GM12878 (cell line): ENCODE measurements around the gene PRDM8.

Source experiments
- FOXM1 ChIP-seq: IDR thresholded peaks from 2 replicates; pipeline ENCODE4 v1.6.1; 2012; ENCODE audit warnings: low read depth, mild to moderate bottlenecking, inconsistent platforms, low read length, moderate library complexity
- GATAD2B ChIP-seq: fragments of 450-650 bp; conservative IDR thresholded peaks from 2 replicates; pipeline ENCODE4 v1.6.1; 2017; ENCODE audit warnings: low read depth, mild to moderate bottlenecking, moderate library complexity
- IKZF2 ChIP-seq, 2 experiments: fragments of 450-650 bp; IDR thresholded peaks; 2 replicates each; pipeline ENCODE4 v1.6.1; 2017; ENCODE audit warnings: mild to moderate bottlenecking in 2 of 2, moderate library complexity in 2 of 2
- MTA2 ChIP-seq: fragments of 450-650 bp; IDR thresholded peaks from 2 replicates; pipeline ENCODE4 v1.6.1; 2016; ENCODE audit warnings: low read depth, mild to moderate bottlenecking, moderate library complexity
- MTA3 ChIP-seq: IDR thresholded peaks from 2 replicates; pipeline ENCODE4 v1.6.1; 2012; ENCODE audit warnings: low read length, inconsistent platforms, borderline replicate concordance
- NRF1 ChIP-seq: conservative IDR thresholded peaks from 2 replicates; pipeline ENCODE4 v1.6.1; 2011; ENCODE audit warnings: mild to moderate bottlenecking, low read depth, low read length, improper control_type of control experiment
- POLR2AphosphoS5 ChIP-seq: IDR thresholded peaks from 2 replicates; pipeline ENCODE4 v1.6.1; 2011; ENCODE audit warnings: mild to moderate bottlenecking, low read length, inconsistent platforms
- SIX5 ChIP-seq: IDR thresholded peaks from 2 replicates; pipeline ENCODE4 v1.6.1; 2011; ENCODE audit warnings: mild to moderate bottlenecking, low read depth, low read length, moderate library complexity; ENCODE audit not compliant: severe bottlenecking
- TCF7 ChIP-seq: IDR thresholded peaks from 2 replicates; pipeline ENCODE4 v1.6.1; 2014; ENCODE audit warnings: antibody characterized with exemption, borderline replicate concordance
- ZBED1 ChIP-seq: IDR thresholded peaks from 2 replicates; pipeline ENCODE4 v1.6.1; 2016; ENCODE audit warnings: borderline replicate concordance
- TF ChIP-seq, protein P1 (sequence below), 3 experiments: IDR thresholded peaks in 2 of 3; conservative IDR thresholded peaks in 1 of 3; 2 replicates each; pipeline ENCODE4 v1.5.1; 2011; ENCODE audit warnings: low read depth in 3 of 3, low read length in 3 of 3, mild to moderate bottlenecking in 3 of 3, control low read depth in 2 of 3, moderate library complexity in 2 of 3, inconsistent platforms in 1 of 3, mixed read lengths in 1 of 3; ENCODE audit not compliant: control insufficient read depth in 2 of 3, insufficient read depth in 1 of 3; ENCODE audit errors: extremely low read depth in 1 of 3
- TF ChIP-seq, protein P2 (sequence below): IDR thresholded peaks from 2 replicates; pipeline ENCODE4 v1.6.1; 2012; ENCODE audit warnings: mild to moderate bottlenecking, low read depth, low read length
- TF ChIP-seq, protein P3 (sequence below): IDR thresholded peaks from 2 replicates; pipeline ENCODE4 v1.6.1; 2011; ENCODE audit warnings: mild to moderate bottlenecking, low read depth, low read length, moderate library complexity; ENCODE audit not compliant: insufficient replicate concordance

DNA sequence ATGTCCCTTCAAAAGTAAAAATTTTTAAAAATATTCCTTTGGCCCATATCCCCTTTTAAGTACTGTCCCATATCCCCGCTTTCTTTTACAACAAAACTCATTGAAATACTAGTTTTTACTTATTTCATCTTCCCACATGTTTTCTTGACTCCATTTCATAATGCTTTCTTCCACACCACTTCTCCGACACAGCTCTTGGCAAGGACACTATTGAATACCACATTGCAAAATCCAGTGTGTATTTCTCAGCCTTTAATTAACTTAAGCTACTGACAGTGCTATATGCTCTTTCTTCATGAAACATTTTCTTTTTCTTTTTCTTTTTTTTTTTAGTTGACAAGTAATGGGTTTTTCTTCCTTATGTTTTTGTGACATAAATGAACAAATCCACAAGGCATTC is 28.8 kb downstream of the PRDM8 start:
- TF ChIP-seq POLR2AphosphoS5: no peak
- no peak for TF ChIP-seq FOXM1
- TF ChIP-seq, protein P1, sequence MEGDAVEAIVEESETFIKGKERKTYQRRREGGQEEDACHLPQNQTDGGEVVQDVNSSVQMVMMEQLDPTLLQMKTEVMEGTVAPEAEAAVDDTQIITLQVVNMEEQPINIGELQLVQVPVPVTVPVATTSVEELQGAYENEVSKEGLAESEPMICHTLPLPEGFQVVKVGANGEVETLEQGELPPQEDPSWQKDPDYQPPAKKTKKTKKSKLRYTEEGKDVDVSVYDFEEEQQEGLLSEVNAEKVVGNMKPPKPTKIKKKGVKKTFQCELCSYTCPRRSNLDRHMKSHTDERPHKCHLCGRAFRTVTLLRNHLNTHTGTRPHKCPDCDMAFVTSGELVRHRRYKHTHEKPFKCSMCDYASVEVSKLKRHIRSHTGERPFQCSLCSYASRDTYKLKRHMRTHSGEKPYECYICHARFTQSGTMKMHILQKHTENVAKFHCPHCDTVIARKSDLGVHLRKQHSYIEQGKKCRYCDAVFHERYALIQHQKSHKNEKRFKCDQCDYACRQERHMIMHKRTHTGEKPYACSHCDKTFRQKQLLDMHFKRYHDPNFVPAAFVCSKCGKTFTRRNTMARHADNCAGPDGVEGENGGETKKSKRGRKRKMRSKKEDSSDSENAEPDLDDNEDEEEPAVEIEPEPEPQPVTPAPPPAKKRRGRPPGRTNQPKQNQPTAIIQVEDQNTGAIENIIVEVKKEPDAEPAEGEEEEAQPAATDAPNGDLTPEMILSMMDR (IDR thresholded peaks at IDR 0.05 in 2 of 3, conservative IDR thresholded peaks at IDR 0.05 in 1 of 3; ENCODE audit: control insufficient read depth in 2 of 3, extremely low read depth in 1 of 3, insufficient read depth in 1 of 3, low read depth in 3 of 3, low read length in 3 of 3): no peak
- TF ChIP-seq ZBED1: no peak
- TF ChIP-seq TCF7: no peak
- TF ChIP-seq MTA2: no peak
- TF ChIP-seq, protein P2, sequence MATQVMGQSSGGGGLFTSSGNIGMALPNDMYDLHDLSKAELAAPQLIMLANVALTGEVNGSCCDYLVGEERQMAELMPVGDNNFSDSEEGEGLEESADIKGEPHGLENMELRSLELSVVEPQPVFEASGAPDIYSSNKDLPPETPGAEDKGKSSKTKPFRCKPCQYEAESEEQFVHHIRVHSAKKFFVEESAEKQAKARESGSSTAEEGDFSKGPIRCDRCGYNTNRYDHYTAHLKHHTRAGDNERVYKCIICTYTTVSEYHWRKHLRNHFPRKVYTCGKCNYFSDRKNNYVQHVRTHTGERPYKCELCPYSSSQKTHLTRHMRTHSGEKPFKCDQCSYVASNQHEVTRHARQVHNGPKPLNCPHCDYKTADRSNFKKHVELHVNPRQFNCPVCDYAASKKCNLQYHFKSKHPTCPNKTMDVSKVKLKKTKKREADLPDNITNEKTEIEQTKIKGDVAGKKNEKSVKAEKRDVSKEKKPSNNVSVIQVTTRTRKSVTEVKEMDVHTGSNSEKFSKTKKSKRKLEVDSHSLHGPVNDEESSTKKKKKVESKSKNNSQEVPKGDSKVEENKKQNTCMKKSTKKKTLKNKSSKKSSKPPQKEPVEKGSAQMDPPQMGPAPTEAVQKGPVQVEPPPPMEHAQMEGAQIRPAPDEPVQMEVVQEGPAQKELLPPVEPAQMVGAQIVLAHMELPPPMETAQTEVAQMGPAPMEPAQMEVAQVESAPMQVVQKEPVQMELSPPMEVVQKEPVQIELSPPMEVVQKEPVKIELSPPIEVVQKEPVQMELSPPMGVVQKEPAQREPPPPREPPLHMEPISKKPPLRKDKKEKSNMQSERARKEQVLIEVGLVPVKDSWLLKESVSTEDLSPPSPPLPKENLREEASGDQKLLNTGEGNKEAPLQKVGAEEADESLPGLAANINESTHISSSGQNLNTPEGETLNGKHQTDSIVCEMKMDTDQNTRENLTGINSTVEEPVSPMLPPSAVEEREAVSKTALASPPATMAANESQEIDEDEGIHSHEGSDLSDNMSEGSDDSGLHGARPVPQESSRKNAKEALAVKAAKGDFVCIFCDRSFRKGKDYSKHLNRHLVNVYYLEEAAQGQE: no peak
- TF ChIP-seq, protein P3, sequence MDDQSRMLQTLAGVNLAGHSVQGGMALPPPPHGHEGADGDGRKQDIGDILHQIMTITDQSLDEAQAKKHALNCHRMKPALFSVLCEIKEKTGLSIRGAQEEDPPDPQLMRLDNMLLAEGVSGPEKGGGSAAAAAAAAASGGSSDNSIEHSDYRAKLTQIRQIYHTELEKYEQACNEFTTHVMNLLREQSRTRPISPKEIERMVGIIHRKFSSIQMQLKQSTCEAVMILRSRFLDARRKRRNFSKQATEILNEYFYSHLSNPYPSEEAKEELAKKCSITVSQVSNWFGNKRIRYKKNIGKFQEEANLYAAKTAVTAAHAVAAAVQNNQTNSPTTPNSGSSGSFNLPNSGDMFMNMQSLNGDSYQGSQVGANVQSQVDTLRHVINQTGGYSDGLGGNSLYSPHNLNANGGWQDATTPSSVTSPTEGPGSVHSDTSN: no peak
- TF ChIP-seq GATAD2B: no peak
- no peak for TF ChIP-seq IKZF2 (IDR thresholded peaks at IDR 0.05)
- TF ChIP-seq SIX5: no peak
- no peak for TF ChIP-seq MTA3
- TF ChIP-seq NRF1: no peak
